Upper lobe of left lung (tissue), 6 donors: ENCODE results near the gene CDH22. TPM values are rescaled to one million over a fixed set of nuclear protein-coding genes. Genes with fewer than 3 reads are reported as not detected.

ENCODE experiments used
- ATAC-seq, 2 donors: fragments of 200-7000 bp; cut with Tn5 transposase; one replicate each; pipeline ENCODE4 v1.9.1; 2022; ENCODE audit warnings: mild to moderate bottlenecking in 2 of 2, moderate library complexity in 2 of 2; ENCODE audit not compliant: low FRiP score in 2 of 2
- DNase-seq, 2 donors: peaks; one replicate each; pipeline ENCODE4 v3.0.0-alpha.2; 2019 to 2020
- H3K27ac ChIP-seq, 4 donors: fragments of 200-600 bp; sonication (generic); one replicate each; pipeline ENCODE4 v1.5.1; 2016 to 2019
- H3K27me3 ChIP-seq, 4 donors: fragments of 200-600 bp; sonication (generic); one replicate each; pipeline ENCODE4 v1.5.1; 2017 to 2019
- H3K36me3 ChIP-seq, 4 donors: fragments of 200-600 bp; sonication (generic); one replicate each; pipeline ENCODE4 v1.5.1; 2016 to 2019
- H3K4me1 ChIP-seq, 4 donors: fragments of 200-600 bp; sonication (generic); one replicate each; pipeline ENCODE4 v1.5.1; 2018 to 2019
- H3K4me3 ChIP-seq, 4 donors: fragments of 200-600 bp; sonication (generic); one replicate each; pipeline ENCODE4 v1.5.1; 2017 to 2019; ENCODE audit warnings: mild to moderate bottlenecking in 2 of 4, moderate library complexity in 1 of 4
- H3K9me3 ChIP-seq, 4 donors: fragments of 200-600 bp; sonication (generic); one replicate each; pipeline ENCODE4 v1.5.1; 2018 to 2019
- EP300 ChIP-seq, 4 donors: sonication (generic); formaldehyde crosslinking; IDR thresholded peaks; one replicate each; pipeline ENCODE4 v1.5.1; 2017; ENCODE audit warnings: antibody characterized with exemption in 4 of 4, control low read depth in 2 of 4
- POLR2A ChIP-seq, 4 donors: fragments of 450-650 bp; IDR thresholded peaks; one replicate each; pipeline ENCODE4 v1.5.1; 2016 to 2017; ENCODE audit warnings: antibody characterized with exemption in 4 of 4, mild to moderate bottlenecking in 2 of 4
- POLR2AphosphoS5 ChIP-seq, 2 donors: sonication (generic); formaldehyde crosslinking; IDR thresholded peaks; one replicate each; pipeline ENCODE4 v1.5.1; 2017; ENCODE audit warnings: antibody characterized with exemption in 2 of 2
- whole genome bisulfite sequencing, 2 donors: methylation state at CpG; one replicate each; pipeline ENCODE4 v1.1.5; 2017 to 2018; 5-methylcytosine and 5-hydroxymethylcytosine counted together
- total RNA-seq, 6 donors: library from RNA; depleted of rRNA in 4 of 6; stranded (reverse); fragments of >200 nt in 4 of 6; gene quantifications; one replicate each; pipeline versions ENCODE4 v1.1.0 to v1.2.1, GENCODE V29; 2016 to 2021
- TF ChIP-seq, protein P1 (sequence below), 6 experiments: fragments of 450-650 bp in 4 of 6; fragments of 200-600 bp in 2 of 6; sonication (generic) in 2 of 6; IDR thresholded peaks; one replicate each; pipeline ENCODE4 v1.5.1; 2016 to 2019; ENCODE audit warnings: antibody characterized with exemption in 6 of 6
- donor health status: DM: no; HTN: no; CAD: no; lungs with moderate emphysema.
- donor health status: DM: no; HTN: yes; CAD: no; lungs with severe emphysema.

CDH22 gene
- total RNA-seq, 6 donors from 2014 or later = 0.10 to 0.40 (median 0.24) TPM; not detected in 2

- no peaks in the 10 kb centered on the region for H3K36me3 ChIP-seq
- H3K9me3 ChIP-seq = no peaks in the 10 kb centered on the region
- 57 to 65% methylated on average over 3 of the region's 3 CpGs for WGBS, 2 donors
- no peak for TF ChIP-seq POLR2AphosphoS5 (IDR thresholded peaks at IDR 0.05)
- TF ChIP-seq, protein P1, sequence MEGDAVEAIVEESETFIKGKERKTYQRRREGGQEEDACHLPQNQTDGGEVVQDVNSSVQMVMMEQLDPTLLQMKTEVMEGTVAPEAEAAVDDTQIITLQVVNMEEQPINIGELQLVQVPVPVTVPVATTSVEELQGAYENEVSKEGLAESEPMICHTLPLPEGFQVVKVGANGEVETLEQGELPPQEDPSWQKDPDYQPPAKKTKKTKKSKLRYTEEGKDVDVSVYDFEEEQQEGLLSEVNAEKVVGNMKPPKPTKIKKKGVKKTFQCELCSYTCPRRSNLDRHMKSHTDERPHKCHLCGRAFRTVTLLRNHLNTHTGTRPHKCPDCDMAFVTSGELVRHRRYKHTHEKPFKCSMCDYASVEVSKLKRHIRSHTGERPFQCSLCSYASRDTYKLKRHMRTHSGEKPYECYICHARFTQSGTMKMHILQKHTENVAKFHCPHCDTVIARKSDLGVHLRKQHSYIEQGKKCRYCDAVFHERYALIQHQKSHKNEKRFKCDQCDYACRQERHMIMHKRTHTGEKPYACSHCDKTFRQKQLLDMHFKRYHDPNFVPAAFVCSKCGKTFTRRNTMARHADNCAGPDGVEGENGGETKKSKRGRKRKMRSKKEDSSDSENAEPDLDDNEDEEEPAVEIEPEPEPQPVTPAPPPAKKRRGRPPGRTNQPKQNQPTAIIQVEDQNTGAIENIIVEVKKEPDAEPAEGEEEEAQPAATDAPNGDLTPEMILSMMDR (IDR thresholded peaks at IDR 0.05) = no peak
- TF ChIP-seq POLR2A (IDR thresholded peaks at IDR 0.05) = no peak
- TF ChIP-seq EP300 (IDR thresholded peaks at IDR 0.05) = no peak
- H3K27ac ChIP-seq = no peak overlapping the region
- DNase-seq (no peak), ATAC-seq (no peak)
- no peaks in the 10 kb centered on the region for H3K4me1 ChIP-seq
- H3K4me3 ChIP-seq = no peak overlapping the region
- H3K27me3 ChIP-seq = no peaks in the 10 kb centered on the region
Measured at GRCh38 chr20:46285740-46286139, 22.6 kb downstream of the CDH22 start.

- TF ChIP-seq POLR2AphosphoS5 (IDR thresholded peaks at IDR 0.05) (no peak), EP300 (IDR thresholded peaks at IDR 0.05) (no peak), POLR2A (IDR thresholded peaks at IDR 0.05) (no peak)
- TF ChIP-seq, protein P1 (IDR thresholded peaks at IDR 0.05) = no peak
- Histone ChIP-seq H3K4me3 (no peak overlapping the region), H3K4me1 (no peaks in the 10 kb centered on the region), H3K9me3 (no peaks in the 10 kb centered on the region), H3K36me3 (no peaks in the 10 kb centered on the region), H3K27me3 (no peaks in the 10 kb centered on the region), H3K27ac (no peak overlapping the region)
- 46 to 66% methylated on average over 8 of the region's 8 CpGs for WGBS, 2 donors
- ATAC-seq (no peak), DNase-seq (no peak)
Measured at GRCh38 chr20:46285072-46285471, 23.2 kb downstream of the CDH22 start.

- Histone ChIP-seq H3K27ac (no peak overlapping the region), H3K9me3 (no peaks in the 10 kb centered on the region), H3K4me3 (no peak overlapping the region), H3K36me3 (no peaks in the 10 kb centered on the region), H3K4me1 (no peaks in the 10 kb centered on the region), H3K27me3 (peaks cover 0 to 1% (median 0%) of the 10 kb centered on the region in 4 donors)
- TF ChIP-seq POLR2A (IDR thresholded peaks at IDR 0.05) (no peak), EP300 (IDR thresholded peaks at IDR 0.05) (no peak), POLR2AphosphoS5 (IDR thresholded peaks at IDR 0.05) (no peak)
- TF ChIP-seq, protein P1 (IDR thresholded peaks at IDR 0.05) = no peak
- no peak for DNase-seq
- WGBS, 2 donors = 41 to 48% methylated on average over 7 of the region's 7 CpGs
- no peak for ATAC-seq
Measured at GRCh38 chr20:46284040-46284427, 24.3 kb downstream of the CDH22 start.

DNA sequence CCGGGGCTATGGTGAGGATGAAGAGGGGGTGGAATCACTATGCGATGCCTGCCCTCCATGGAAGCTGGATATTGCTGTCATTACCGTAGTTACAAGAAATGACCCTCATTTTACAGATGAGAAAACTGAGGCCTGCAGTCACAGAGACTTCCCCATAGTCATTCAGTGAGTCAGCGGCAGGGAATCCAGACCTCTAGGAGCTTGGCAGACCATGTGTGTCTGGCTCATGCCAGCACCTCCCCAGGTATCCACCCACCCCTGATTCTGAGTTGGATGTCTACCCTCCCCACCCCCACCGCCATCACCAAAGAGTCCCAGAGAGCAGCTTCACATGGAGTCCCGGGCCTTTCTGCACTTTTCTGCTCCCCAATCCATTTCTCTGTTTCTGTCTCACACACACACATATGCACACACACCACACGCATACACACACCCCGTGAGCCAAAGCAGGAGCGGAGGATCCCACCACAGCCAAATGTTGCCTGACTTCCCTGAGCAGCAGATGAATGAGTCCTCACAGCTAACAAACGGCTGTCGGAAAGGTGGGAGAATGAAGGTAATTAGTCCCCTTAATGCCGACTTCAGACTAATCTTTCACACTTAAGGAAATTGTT is 24.8 kb downstream of the CDH22 start:
- Histone ChIP-seq H3K27ac (no peak overlapping the region), H3K9me3 (no peaks in the 10 kb centered on the region), H3K27me3 (peaks cover 0 to 3% (median 0%) of the 10 kb centered on the region in 4 donors), H3K4me1 (no peaks in the 10 kb centered on the region), H3K4me3 (no peak overlapping the region), H3K36me3 (no peaks in the 10 kb centered on the region)
- DNase-seq = no peak
- WGBS, 2 donors = 67 to 71% methylated on average over 12 of the region's 12 CpGs
- no peak for ATAC-seq
- TF ChIP-seq POLR2A (IDR thresholded peaks at IDR 0.05) = no peak

DNA sequence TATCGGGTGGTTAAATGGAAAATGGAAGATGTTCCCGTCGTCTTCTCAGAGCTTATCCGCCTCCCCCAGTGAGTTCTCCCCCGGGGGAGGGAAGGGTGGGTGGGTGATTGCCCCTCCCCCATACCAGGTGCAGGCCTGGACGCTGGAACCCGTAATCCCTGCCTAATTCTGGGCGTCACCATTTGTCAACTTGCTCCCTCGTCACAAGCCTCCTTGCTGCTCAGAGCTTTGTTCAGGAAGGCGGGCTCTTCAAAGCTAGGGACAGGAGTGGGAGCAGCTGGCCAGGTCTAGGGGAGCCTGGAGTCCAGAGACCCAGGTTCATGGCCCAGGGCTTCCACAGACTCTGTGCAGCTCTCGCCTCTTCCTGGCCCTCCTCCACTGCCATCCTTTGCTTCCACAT is 25.6 kb downstream of the CDH22 start:
- H3K27me3 ChIP-seq = peaks cover 0 to 3% (median 0%) of the 10 kb centered on the region in 4 donors
- no peaks in the 10 kb centered on the region for H3K4me1 ChIP-seq
- DNase-seq = no peak
- 24 to 30% methylated on average over 11 of the region's 11 CpGs for WGBS, 2 donors
- TF ChIP-seq EP300 (IDR thresholded peaks at IDR 0.05) = no peak
- TF ChIP-seq POLR2AphosphoS5 (IDR thresholded peaks at IDR 0.05) = no peak
- TF ChIP-seq, protein P1 (IDR thresholded peaks at IDR 0.05) = no peak
- no peak for TF ChIP-seq POLR2A (IDR thresholded peaks at IDR 0.05)
- no peak overlapping the region for H3K4me3 ChIP-seq
- H3K36me3 ChIP-seq = no peaks in the 10 kb centered on the region
- no peak for ATAC-seq
- no peak overlapping the region for H3K27ac ChIP-seq
- H3K9me3 ChIP-seq = no peaks in the 10 kb centered on the region
